Measurements from ENCODE around the gene WBP1. TPM values are rescaled to one million over a fixed set of nuclear protein-coding genes. Genes with fewer than 3 reads are reported as not detected.
A peak's percentile ranks its signal among the peaks of the same experiment; 100 is the strongest.
"Not testable (repeated sequence)": the region's sequence is repeated elsewhere in the genome, so short reads cannot be mapped to it uniquely, and the experiment has no call there.

The WBP1 gene
- total RNA-seq, 1 experiment from 2014 or later: 47.8 TPM

GRCh38 chr2:74481961-74482800 is 23.9 kb downstream of the WBP1 start:
- no peak for DNase-seq (ENCODE audit: low read depth)

GRCh38 chr2:74482801-74483674 is 24.8 kb downstream of the WBP1 start, which contains the start of the genes CCDC142 and TTC31:
Gene CCDC142 (minus strand): TSS chr2:74482998. CDS start chr2:74482837, 161 bp downstream.
Gene TTC31 (plus strand): TSS chr2:74483081. CDS start chr2:74483096, 15 bp downstream.
- peak; percentile 92 for DNase-seq (ENCODE audit: low read depth)

- DNase-seq (ENCODE audit: low read depth): not testable (repeated sequence)
Observed at GRCh38 chr2:74483675-74484164, 25.5 kb downstream of the WBP1 start.

- no peak for DNase-seq (ENCODE audit: low read depth)
Observed at GRCh38 chr2:74486141-74486540, 27.9 kb downstream of the WBP1 start.

- DNase-seq (ENCODE audit: low read depth): no peak
Observed at GRCh38 chr2:74488643-74489481, 30.6 kb downstream of the WBP1 start.

- DNase-seq (ENCODE audit: low read depth): no peak
Observed at GRCh38 chr2:74489906-74490305, 31.7 kb downstream of the WBP1 start.

- DNase-seq (ENCODE audit: low read depth): no peak
Observed at GRCh38 chr2:74491648-74492544, 33.7 kb downstream of the WBP1 start.

- DNase-seq (ENCODE audit: low read depth): no peak
Observed at GRCh38 chr2:74493546-74493945, 35.3 kb downstream of the WBP1 start.

- DNase-seq (ENCODE audit: low read depth): no peak
Observed at GRCh38 chr2:74495440-74495839, 37.2 kb downstream of the WBP1 start.

- DNase-seq (ENCODE audit: low read depth): no peak
Observed at GRCh38 chr2:74496997-74497776, 38.9 kb downstream of the WBP1 start.

GRCh38 chr2:74497777-74498499 is 39.7 kb downstream of the WBP1 start:
- DNase-seq (ENCODE audit: low read depth): no peak

- peak; percentile 24 for DNase-seq (ENCODE audit: low read depth)
Observed at GRCh38 chr2:74498500-74499266, 40.4 kb downstream of the WBP1 start.

GRCh38 chr2:74499267-74499939 is 41.2 kb downstream of the WBP1 start, which contains the start of gene LBX2:
Gene LBX2 (minus strand): TSS chr2:74499603. CDS start chr2:74499537, 66 bp downstream.
- DNase-seq (ENCODE audit: low read depth): no peak

- no peak for DNase-seq (ENCODE audit: low read depth)
Observed at GRCh38 chr2:74499940-74500577, 41.8 kb downstream of the WBP1 start.

- DNase-seq (ENCODE audit: low read depth): no peak
Observed at GRCh38 chr2:74500578-74500946, 42.3 kb downstream of the WBP1 start.

- DNase-seq (ENCODE audit: low read depth): no peak
Observed at GRCh38 chr2:74501335-74502071, 43.3 kb downstream of the WBP1 start.
